HEK293 (cell line): ENCODE measurements around the gene PWWP2B.

Experiments
- CTCF ChIA-PET: fragments of 350-600 bp; formaldehyde crosslinking; extraction: SDS; loops from one replicate; lab custom pipeline; 2021; ENCODE audit warnings: antibody characterized with exemption; lab: Yijun Ruan, JAX
- POLR2A ChIA-PET: fragments of 300-600 bp; formaldehyde crosslinking; extraction: SDS; loops from one replicate; lab custom pipeline; 2020; ENCODE audit warnings: antibody characterized with exemption, inconsistent platforms; lab: Yijun Ruan, JAX
- H3K27ac ChIP-seq: fragments of 200-500 bp; sonication (Bioruptor generic); 2 replicates; pipeline ENCODE4 v1.5.1; 2014; ENCODE audit warnings: low read depth, low read length, control low read depth, inconsistent platforms; ENCODE audit errors: extremely low read depth
- H3K36me3 ChIP-seq, 2 experiments: fragments of 200-500 bp in 1 of 2; sonication (Bioruptor generic) in 1 of 2; 1 replicate in 1 of 2; 2 replicates in 1 of 2; pipeline ENCODE4 v1.5.1; 2014 to 2017; ENCODE audit warnings: inconsistent platforms in 2 of 2, low read length in 2 of 2; ENCODE audit not compliant: control insufficient read depth in 2 of 2, insufficient read depth in 1 of 2
- H3K4me1 ChIP-seq: fragments of 200-500 bp; sonication (Bioruptor generic); 2 replicates; pipeline ENCODE4 v1.5.1; 2014; ENCODE audit warnings: mild to moderate bottlenecking, low read length, inconsistent platforms; ENCODE audit not compliant: control insufficient read depth, insufficient read depth
- H3K4me3 ChIP-seq: 2 replicates; pipeline ENCODE4 v1.5.1; 2011; ENCODE audit warnings: low read depth, mild to moderate bottlenecking, control low read depth, low read length, moderate library complexity
- H3K9me3 ChIP-seq: fragments of 200-500 bp; sonication (Bioruptor generic); 2 replicates; pipeline ENCODE4 v1.5.1; 2014; ENCODE audit warnings: low read depth, low read length, inconsistent platforms; ENCODE audit not compliant: control insufficient read depth, insufficient read depth
- GLI4 ChIP-seq: fragments of 450-650 bp; formaldehyde crosslinking; IDR thresholded peaks from 2 replicates; pipeline ENCODE4 v1.5.1; 2016; ENCODE audit warnings: missing biosample characterization, missing genetic modification characterization
- HOXA7 ChIP-seq: sonication (generic); formaldehyde crosslinking; IDR thresholded peaks from 2 replicates; pipeline ENCODE4 v1.8.1; 2022; ENCODE audit warnings: missing genetic modification reagents, borderline replicate concordance
- OSR2 ChIP-seq: fragments of 450-650 bp; formaldehyde crosslinking; IDR thresholded peaks from 2 replicates; pipeline ENCODE4 v1.5.1; 2016; ENCODE audit warnings: missing biosample characterization, missing genetic modification characterization
- SCRT2 ChIP-seq: fragments of 450-650 bp; formaldehyde crosslinking; IDR thresholded peaks from 2 replicates; pipeline ENCODE4 v1.5.1; 2016; ENCODE audit warnings: missing biosample characterization, missing genetic modification characterization
- WT1 ChIP-seq: fragments of 450-650 bp; formaldehyde crosslinking; IDR thresholded peaks from 2 replicates; pipeline ENCODE4 v1.5.1; 2016; ENCODE audit warnings: missing biosample characterization, missing genetic modification characterization
- ZIC2 ChIP-seq: fragments of 450-650 bp; formaldehyde crosslinking; IDR thresholded peaks from 2 replicates; pipeline ENCODE4 v1.5.1; 2016; ENCODE audit warnings: missing biosample characterization, missing genetic modification characterization
- ZNF274 ChIP-seq, 2 experiments: fragments of 200-500 bp in 1 of 2; fragments of 450-650 bp in 1 of 2; sonication (Bioruptor generic) in 1 of 2; formaldehyde crosslinking in 1 of 2; IDR thresholded peaks; 2 replicates each; pipeline versions ENCODE4 v1.5.1 to v1.6.1; 2014 to 2016; ENCODE audit warnings: borderline replicate concordance in 1 of 2, inconsistent platforms in 1 of 2, low read length in 1 of 2, missing biosample characterization in 1 of 2, missing genetic modification characterization in 1 of 2
- ZNF404 ChIP-seq: fragments of 450-650 bp; formaldehyde crosslinking; IDR thresholded peaks from 2 replicates; pipeline ENCODE4 v1.5.1; 2017; ENCODE audit warnings: missing biosample characterization, missing genetic modification characterization
- ZNF530 ChIP-seq: fragments of 450-650 bp; formaldehyde crosslinking; IDR thresholded peaks from 2 replicates; pipeline ENCODE4 v1.5.1; 2016; ENCODE audit warnings: low read depth, missing biosample characterization, missing genetic modification characterization
- ZNF561 ChIP-seq: fragments of 450-650 bp; IDR thresholded peaks from 2 replicates; pipeline ENCODE4 v1.5.1; 2018; ENCODE audit warnings: missing biosample characterization, missing genetic modification characterization, borderline replicate concordance
- ZNF610 ChIP-seq: fragments of 450-650 bp; formaldehyde crosslinking; IDR thresholded peaks from 2 replicates; pipeline ENCODE4 v1.5.1; 2016; ENCODE audit warnings: missing biosample characterization, missing genetic modification characterization, borderline replicate concordance
- ZNF664 ChIP-seq: fragments of 450-650 bp; formaldehyde crosslinking; IDR thresholded peaks from 2 replicates; pipeline ENCODE4 v1.5.1; 2016; ENCODE audit warnings: missing biosample characterization, missing genetic modification characterization
- ZNF670 ChIP-seq: fragments of 450-650 bp; formaldehyde crosslinking; IDR thresholded peaks from 2 replicates; pipeline ENCODE4 v1.5.1; 2016; ENCODE audit warnings: missing biosample characterization, missing genetic modification characterization, low read depth
- ZNF792 ChIP-seq: fragments of 450-650 bp; formaldehyde crosslinking; IDR thresholded peaks from 2 replicates; pipeline ENCODE4 v1.5.1; 2016; ENCODE audit warnings: missing biosample characterization, missing genetic modification characterization
- ZSCAN30 ChIP-seq: fragments of 450-650 bp; IDR thresholded peaks from 2 replicates; pipeline ENCODE4 v1.5.1; 2018; ENCODE audit warnings: missing biosample characterization, mild to moderate bottlenecking, missing genetic modification characterization, moderate library complexity
- TF ChIP-seq, protein P1 (sequence below): fragments of 450-650 bp; formaldehyde crosslinking; conservative IDR thresholded peaks from 2 replicates; pipeline ENCODE4 v1.5.1; 2016; ENCODE audit warnings: low read depth, missing biosample characterization, missing genetic modification characterization
- TF ChIP-seq, protein P2 (sequence below): fragments of 450-650 bp; formaldehyde crosslinking; IDR thresholded peaks from 2 replicates; pipeline ENCODE4 v1.5.0; 2017; ENCODE audit warnings: missing biosample characterization, missing genetic modification characterization, borderline replicate concordance
- TF ChIP-seq, protein P3 (sequence below): fragments of 450-650 bp; formaldehyde crosslinking; conservative IDR thresholded peaks from 2 replicates; pipeline ENCODE4 v1.5.1; 2016; ENCODE audit warnings: low read depth, missing biosample characterization, missing genetic modification characterization
- TF ChIP-seq, protein P4 (sequence below): fragments of 450-650 bp; formaldehyde crosslinking; IDR thresholded peaks from 2 replicates; pipeline ENCODE4 v1.5.1; 2016; ENCODE audit warnings: missing biosample characterization, missing genetic modification characterization
- TF ChIP-seq, protein P5 (sequence below): fragments of 450-650 bp; formaldehyde crosslinking; IDR thresholded peaks from 2 replicates; pipeline ENCODE4 v1.5.1; 2017; ENCODE audit warnings: missing biosample characterization, missing genetic modification characterization

Gene PWWP2B

DNA sequence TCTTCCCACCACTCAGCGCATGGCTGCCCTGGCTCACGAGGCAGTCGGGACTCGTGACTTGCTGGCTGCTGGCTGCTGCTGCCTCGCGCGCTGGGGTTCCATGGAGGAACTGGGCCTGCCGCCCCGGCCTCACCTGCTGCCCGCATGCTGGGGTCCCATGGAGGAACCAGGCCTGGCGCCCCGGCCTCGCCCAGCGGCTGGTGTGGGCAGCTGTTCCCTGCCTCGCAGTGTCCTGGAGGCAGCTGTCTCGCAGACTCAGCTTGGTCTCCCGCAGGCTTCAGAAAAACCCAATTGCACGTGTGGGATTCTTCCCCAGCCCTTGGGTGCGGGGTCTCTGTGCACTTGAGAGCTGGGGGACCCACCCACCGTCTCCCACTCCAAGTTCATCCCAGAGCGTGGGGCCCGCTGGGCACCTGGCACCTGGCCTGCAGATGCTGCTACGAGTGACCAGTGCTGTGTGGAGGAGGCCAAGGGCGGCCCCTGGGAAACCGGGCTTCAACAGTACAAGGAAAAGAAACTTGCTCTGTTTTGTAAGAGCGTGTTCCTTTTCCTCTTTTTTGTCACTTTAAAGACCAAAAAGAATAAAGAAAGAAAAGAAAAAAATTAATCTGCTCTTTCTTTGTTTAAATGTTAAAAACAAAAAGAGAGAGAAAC is 20.4 kb downstream of the PWWP2B start:
- TF ChIP-seq GLI4 (tag by site-specific recombination), result no peak
- TF ChIP-seq, protein P1, sequence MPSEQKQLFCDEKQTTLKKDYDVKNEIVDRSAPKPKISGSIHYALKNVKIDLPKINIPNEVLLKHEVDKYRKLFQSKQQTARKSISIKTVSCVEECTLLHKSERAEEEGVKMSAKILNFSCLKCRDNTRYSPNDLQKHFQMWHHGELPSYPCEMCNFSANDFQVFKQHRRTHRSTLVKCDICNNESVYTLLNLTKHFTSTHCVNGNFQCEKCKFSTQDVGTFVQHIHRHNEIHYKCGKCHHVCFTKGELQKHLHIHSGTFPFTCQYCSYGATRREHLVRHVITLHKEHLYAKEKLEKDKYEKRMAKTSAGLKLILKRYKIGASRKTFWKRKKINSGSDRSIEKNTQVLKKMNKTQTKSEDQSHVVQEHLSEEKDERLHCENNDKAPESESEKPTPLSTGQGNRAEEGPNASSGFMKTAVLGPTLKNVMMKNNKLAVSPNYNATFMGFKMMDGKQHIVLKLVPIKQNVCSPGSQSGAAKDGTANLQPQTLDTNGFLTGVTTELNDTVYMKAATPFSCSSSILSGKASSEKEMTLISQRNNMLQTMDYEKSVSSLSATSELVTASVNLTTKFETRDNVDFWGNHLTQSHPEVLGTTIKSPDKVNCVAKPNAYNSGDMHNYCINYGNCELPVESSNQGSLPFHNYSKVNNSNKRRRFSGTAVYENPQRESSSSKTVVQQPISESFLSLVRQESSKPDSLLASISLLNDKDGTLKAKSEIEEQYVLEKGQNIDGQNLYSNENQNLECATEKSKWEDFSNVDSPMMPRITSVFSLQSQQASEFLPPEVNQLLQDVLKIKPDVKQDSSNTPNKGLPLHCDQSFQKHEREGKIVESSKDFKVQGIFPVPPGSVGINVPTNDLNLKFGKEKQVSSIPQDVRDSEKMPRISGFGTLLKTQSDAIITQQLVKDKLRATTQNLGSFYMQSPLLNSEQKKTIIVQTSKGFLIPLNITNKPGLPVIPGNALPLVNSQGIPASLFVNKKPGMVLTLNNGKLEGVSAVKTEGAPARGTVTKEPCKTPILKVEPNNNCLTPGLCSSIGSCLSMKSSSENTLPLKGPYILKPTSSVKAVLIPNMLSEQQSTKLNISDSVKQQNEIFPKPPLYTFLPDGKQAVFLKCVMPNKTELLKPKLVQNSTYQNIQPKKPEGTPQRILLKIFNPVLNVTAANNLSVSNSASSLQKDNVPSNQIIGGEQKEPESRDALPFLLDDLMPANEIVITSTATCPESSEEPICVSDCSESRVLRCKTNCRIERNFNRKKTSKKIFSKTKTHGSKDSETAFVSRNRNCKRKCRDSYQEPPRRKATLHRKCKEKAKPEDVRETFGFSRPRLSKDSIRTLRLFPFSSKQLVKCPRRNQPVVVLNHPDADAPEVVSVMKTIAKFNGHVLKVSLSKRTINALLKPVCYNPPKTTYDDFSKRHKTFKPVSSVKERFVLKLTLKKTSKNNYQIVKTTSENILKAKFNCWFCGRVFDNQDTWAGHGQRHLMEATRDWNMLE (tag by site-specific recombination), result no peak
- no peak for TF ChIP-seq ZNF530 (tag by site-specific recombination)
- TF ChIP-seq ZNF561 (tag by site-specific recombination), result no peak
- TF ChIP-seq ZSCAN30 (tag by site-specific recombination), result no peak
- TF ChIP-seq ZNF610 (tag by site-specific recombination), result no peak
- TF ChIP-seq ZNF274 (IDR thresholded peaks at IDR 0.05; ENCODE audit: low read length), result no peak
- TF ChIP-seq ZNF274 (tag by site-specific recombination; IDR thresholded peaks at IDR 0.05; ENCODE audit: borderline replicate concordance), result no peak
- TF ChIP-seq ZIC2 (tag by site-specific recombination), result no peak
- TF ChIP-seq, protein P2, sequence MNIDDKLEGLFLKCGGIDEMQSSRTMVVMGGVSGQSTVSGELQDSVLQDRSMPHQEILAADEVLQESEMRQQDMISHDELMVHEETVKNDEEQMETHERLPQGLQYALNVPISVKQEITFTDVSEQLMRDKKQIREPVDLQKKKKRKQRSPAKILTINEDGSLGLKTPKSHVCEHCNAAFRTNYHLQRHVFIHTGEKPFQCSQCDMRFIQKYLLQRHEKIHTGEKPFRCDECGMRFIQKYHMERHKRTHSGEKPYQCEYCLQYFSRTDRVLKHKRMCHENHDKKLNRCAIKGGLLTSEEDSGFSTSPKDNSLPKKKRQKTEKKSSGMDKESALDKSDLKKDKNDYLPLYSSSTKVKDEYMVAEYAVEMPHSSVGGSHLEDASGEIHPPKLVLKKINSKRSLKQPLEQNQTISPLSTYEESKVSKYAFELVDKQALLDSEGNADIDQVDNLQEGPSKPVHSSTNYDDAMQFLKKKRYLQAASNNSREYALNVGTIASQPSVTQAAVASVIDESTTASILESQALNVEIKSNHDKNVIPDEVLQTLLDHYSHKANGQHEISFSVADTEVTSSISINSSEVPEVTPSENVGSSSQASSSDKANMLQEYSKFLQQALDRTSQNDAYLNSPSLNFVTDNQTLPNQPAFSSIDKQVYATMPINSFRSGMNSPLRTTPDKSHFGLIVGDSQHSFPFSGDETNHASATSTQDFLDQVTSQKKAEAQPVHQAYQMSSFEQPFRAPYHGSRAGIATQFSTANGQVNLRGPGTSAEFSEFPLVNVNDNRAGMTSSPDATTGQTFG (tag by site-specific recombination), result no peak
- TF ChIP-seq ZNF664 (tag by site-specific recombination), result no peak
- TF ChIP-seq ZNF792, result no peak
- TF ChIP-seq, protein P3, sequence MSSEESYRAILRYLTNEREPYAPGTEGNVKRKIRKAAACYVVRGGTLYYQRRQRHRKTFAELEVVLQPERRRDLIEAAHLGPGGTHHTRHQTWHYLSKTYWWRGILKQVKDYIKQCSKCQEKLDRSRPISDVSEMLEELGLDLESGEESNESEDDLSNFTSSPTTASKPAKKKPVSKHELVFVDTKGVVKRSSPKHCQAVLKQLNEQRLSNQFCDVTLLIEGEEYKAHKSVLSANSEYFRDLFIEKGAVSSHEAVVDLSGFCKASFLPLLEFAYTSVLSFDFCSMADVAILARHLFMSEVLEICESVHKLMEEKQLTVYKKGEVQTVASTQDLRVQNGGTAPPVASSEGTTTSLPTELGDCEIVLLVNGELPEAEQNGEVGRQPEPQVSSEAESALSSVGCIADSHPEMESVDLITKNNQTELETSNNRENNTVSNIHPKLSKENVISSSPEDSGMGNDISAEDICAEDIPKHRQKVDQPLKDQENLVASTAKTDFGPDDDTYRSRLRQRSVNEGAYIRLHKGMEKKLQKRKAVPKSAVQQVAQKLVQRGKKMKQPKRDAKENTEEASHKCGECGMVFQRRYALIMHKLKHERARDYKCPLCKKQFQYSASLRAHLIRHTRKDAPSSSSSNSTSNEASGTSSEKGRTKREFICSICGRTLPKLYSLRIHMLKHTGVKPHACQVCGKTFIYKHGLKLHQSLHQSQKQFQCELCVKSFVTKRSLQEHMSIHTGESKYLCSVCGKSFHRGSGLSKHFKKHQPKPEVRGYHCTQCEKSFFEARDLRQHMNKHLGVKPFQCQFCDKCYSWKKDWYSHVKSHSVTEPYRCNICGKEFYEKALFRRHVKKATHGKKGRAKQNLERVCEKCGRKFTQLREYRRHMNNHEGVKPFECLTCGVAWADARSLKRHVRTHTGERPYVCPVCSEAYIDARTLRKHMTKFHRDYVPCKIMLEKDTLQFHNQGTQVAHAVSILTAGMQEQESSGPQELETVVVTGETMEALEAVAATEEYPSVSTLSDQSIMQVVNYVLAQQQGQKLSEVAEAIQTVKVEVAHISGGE, result no peak
- TF ChIP-seq WT1 (tag by site-specific recombination), result no peak
- no peak for TF ChIP-seq HOXA7
- TF ChIP-seq SCRT2 (tag by site-specific recombination), result no peak
- TF ChIP-seq ZNF404 (tag by site-specific recombination), result no peak
- TF ChIP-seq OSR2 (tag by site-specific recombination), result no peak
- TF ChIP-seq, protein P4, sequence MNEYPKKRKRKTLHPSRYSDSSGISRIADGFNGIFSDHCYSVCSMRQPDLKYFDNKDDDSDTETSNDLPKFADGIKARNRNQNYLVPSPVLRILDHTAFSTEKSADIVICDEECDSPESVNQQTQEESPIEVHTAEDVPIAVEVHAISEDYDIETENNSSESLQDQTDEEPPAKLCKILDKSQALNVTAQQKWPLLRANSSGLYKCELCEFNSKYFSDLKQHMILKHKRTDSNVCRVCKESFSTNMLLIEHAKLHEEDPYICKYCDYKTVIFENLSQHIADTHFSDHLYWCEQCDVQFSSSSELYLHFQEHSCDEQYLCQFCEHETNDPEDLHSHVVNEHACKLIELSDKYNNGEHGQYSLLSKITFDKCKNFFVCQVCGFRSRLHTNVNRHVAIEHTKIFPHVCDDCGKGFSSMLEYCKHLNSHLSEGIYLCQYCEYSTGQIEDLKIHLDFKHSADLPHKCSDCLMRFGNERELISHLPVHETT, result no peak
- TF ChIP-seq ZNF670 (tag by site-specific recombination), result no peak
- TF ChIP-seq, protein P5, sequence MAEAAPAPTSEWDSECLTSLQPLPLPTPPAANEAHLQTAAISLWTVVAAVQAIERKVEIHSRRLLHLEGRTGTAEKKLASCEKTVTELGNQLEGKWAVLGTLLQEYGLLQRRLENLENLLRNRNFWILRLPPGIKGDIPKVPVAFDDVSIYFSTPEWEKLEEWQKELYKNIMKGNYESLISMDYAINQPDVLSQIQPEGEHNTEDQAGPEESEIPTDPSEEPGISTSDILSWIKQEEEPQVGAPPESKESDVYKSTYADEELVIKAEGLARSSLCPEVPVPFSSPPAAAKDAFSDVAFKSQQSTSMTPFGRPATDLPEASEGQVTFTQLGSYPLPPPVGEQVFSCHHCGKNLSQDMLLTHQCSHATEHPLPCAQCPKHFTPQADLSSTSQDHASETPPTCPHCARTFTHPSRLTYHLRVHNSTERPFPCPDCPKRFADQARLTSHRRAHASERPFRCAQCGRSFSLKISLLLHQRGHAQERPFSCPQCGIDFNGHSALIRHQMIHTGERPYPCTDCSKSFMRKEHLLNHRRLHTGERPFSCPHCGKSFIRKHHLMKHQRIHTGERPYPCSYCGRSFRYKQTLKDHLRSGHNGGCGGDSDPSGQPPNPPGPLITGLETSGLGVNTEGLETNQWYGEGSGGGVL, result no peak
- Histone ChIP-seq H3K36me3 (peaks cover 0 to 6% of the 10 kb centered on the region in 2 experiments; a peak in 1 of 3 replicates), H3K9me3 (no peaks in the 10 kb centered on the region), H3K4me1 (no peaks in the 10 kb centered on the region; the same call in 1 of the 2 replicates), H3K4me3 (no peak overlapping the region), H3K27ac (no peak overlapping the region)
- ChIA-PET CTCF (interaction anchor here (0.6 kb wide), 1 partner anchor 36 kb away, joined by 5 read pairs; no protein-coding TSS in a partner anchor), POLR2A (no interaction called here)
